Measurements from ENCODE around the gene LEKR1. TPM values are rescaled to one million over a fixed set of nuclear protein-coding genes. Genes with fewer than 3 reads are reported as not detected.

LEKR1 gene
- total RNA-seq, 1 experiment from 2014 or later, result 0.90 TPM

DNA sequence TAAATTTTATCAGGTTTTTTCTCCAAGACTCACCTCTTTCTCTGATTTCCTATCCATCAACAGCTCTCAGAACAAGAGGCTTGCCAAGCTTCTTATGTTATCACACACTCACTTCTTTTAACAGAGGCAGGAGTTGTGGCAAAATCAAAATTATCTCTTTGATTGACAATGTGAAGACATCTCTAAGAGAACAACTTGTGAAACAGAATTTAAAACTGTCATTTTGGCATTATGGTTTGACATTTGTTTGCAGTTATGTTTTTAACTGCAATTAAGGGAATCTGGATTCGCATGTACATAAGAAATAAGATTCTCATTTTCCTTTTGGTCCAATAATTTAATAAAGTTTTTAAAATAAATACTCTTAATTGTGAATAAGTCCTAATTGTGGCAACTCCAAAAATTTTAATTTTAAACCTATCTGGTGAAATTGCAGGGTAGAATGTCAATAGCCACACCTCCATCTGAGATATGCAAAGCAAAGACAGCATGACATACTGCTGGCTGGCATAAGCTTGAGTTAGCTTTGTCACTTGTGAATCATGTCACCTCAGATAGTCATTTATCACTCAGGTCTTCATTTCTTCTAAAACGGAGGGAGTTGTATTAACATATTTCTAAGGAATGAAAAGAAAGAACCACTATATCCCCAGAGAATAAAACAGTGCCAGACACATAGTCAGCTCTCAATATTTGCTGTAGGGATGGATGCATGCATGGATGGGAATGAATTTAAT lies 175.2 kb downstream of the LEKR1 start:
- TF ChIP-seq, protein P1, sequence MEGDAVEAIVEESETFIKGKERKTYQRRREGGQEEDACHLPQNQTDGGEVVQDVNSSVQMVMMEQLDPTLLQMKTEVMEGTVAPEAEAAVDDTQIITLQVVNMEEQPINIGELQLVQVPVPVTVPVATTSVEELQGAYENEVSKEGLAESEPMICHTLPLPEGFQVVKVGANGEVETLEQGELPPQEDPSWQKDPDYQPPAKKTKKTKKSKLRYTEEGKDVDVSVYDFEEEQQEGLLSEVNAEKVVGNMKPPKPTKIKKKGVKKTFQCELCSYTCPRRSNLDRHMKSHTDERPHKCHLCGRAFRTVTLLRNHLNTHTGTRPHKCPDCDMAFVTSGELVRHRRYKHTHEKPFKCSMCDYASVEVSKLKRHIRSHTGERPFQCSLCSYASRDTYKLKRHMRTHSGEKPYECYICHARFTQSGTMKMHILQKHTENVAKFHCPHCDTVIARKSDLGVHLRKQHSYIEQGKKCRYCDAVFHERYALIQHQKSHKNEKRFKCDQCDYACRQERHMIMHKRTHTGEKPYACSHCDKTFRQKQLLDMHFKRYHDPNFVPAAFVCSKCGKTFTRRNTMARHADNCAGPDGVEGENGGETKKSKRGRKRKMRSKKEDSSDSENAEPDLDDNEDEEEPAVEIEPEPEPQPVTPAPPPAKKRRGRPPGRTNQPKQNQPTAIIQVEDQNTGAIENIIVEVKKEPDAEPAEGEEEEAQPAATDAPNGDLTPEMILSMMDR (conservative IDR thresholded peaks at IDR 0.05; ENCODE audit: low read depth, low read length), result no peak
- no peak for TF ChIP-seq EZH2 (IDR thresholded peaks at IDR 0.05; ENCODE audit: borderline replicate concordance, low read depth, low read length, poor library complexity, severe bottlenecking)
- H3K27me3 ChIP-seq (replicated peaks; ENCODE audit: insufficient read depth, low read depth, low read length, poor library complexity), result no peaks in the 10 kb centered on the region

DNA sequence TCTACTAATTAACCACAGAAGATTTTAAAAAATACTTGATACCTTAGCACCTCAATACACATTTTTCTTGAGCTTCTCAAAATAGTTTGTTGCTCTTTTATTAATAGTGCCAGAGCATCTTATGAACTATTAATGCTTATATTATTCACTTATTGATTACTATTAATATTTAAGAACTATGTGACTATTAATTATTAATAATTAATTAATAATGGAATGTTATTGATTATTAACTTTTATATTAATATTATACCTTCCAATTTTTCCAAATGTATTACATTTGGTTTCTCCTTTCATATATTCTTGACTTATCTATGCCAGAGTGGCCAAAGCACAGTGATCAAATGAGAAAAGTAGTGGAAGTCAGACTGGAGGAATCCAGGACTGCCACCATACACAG lies 195.5 kb downstream of the LEKR1 start:
- no peak for DNase-seq (ENCODE audit: low spot score)
- TF ChIP-seq, protein P1 (conservative IDR thresholded peaks at IDR 0.05; ENCODE audit: low read depth, low read length), result no peak
- TF ChIP-seq EZH2 (IDR thresholded peaks at IDR 0.05; ENCODE audit: borderline replicate concordance, low read depth, low read length, poor library complexity, severe bottlenecking), result no peak
- H3K27me3 ChIP-seq (replicated peaks; ENCODE audit: insufficient read depth, low read depth, low read length, poor library complexity), result no peaks in the 10 kb centered on the region
- intact Hi-C loops (cut with micrococcal nuclease; ENCODE audit: unreplicated experiment), result no loop called here
- no peak overlapping the region for H3K27ac ChIP-seq (ENCODE audit: low read depth, low read length, poor library complexity, severe bottlenecking)
- CTCF ChIA-PET, result no interaction called here
- no peak overlapping the region for H3K4me3 ChIP-seq (ENCODE audit: low read depth, low read length, poor library complexity, severe bottlenecking)
- POLR2A ChIA-PET (ENCODE audit: low non-redundant PET), result no interaction called here
- H3K4me1 ChIP-seq (ENCODE audit: insufficient read depth, low read length, poor library complexity, severe bottlenecking), result no peaks in the 10 kb centered on the region
- no peaks in the 10 kb centered on the region for H3K36me3 ChIP-seq (ENCODE audit: insufficient read depth, low read length, poor library complexity, severe bottlenecking)
- no TSS peak for BruUV-seq (replicated peaks)
- no peaks in the 10 kb centered on the region for H3K9me3 ChIP-seq (ENCODE audit: low read depth, low read length, poor library complexity, severe bottlenecking)

More for the DNA sequence above, 175.2 kb downstream of the LEKR1 start:
- Histone ChIP-seq H3K4me1 (ENCODE audit: insufficient read depth, low read length, poor library complexity, severe bottlenecking) (no peaks in the 10 kb centered on the region), H3K27ac (ENCODE audit: low read depth, low read length, poor library complexity, severe bottlenecking) (no peak overlapping the region), H3K4me3 (ENCODE audit: low read depth, low read length, poor library complexity, severe bottlenecking) (no peak overlapping the region), H3K9me3 (ENCODE audit: low read depth, low read length, poor library complexity, severe bottlenecking) (no peaks in the 10 kb centered on the region), H3K36me3 (ENCODE audit: insufficient read depth, low read length, poor library complexity, severe bottlenecking) (no peaks in the 10 kb centered on the region)
- DNase-seq (ENCODE audit: low spot score), result no peak
- BruUV-seq (replicated peaks), result no TSS peak
- intact Hi-C loops (cut with micrococcal nuclease; ENCODE audit: unreplicated experiment), result no loop called here
- POLR2A ChIA-PET (ENCODE audit: low non-redundant PET), result no interaction called here
- CTCF ChIA-PET, result no interaction called here

DNA sequence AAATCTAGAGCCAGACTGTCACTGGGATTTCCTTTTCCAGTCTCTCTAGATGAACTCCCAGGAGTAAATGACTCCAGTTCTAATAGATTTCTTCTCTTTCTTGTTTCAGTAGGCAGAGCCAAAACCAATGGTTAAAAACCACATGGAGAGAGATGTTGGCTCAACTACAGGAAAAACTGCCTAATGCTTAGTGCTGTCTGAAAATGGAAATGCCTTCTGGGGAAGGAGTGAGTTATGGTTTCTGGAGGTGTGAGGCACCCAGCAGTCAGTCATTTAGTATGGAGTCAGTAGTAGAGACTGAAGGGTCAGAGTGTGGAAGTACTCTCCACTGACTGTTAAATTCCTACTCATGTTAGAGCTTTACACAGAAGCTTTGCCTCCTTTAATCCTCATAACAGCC lies 197.1 kb downstream of the LEKR1 start:
- intact Hi-C loops (cut with micrococcal nuclease; ENCODE audit: unreplicated experiment), result no loop called here

More for the DNA sequence above, 197.1 kb downstream of the LEKR1 start:
- H3K27ac ChIP-seq (ENCODE audit: low read depth, low read length, poor library complexity, severe bottlenecking), result no peak overlapping the region
- H3K27me3 ChIP-seq (replicated peaks; ENCODE audit: insufficient read depth, low read depth, low read length, poor library complexity), result no peaks in the 10 kb centered on the region
- no peak for DNase-seq (ENCODE audit: low spot score)
- H3K4me1 ChIP-seq (ENCODE audit: insufficient read depth, low read length, poor library complexity, severe bottlenecking), result no peaks in the 10 kb centered on the region
- no TSS peak for BruUV-seq (replicated peaks)
- H3K9me3 ChIP-seq (ENCODE audit: low read depth, low read length, poor library complexity, severe bottlenecking), result no peaks in the 10 kb centered on the region
- CTCF ChIA-PET, result no interaction called here
- H3K4me3 ChIP-seq (ENCODE audit: low read depth, low read length, poor library complexity, severe bottlenecking), result no peak overlapping the region
- POLR2A ChIA-PET (ENCODE audit: low non-redundant PET), result no interaction called here
- TF ChIP-seq EZH2 (IDR thresholded peaks at IDR 0.05; ENCODE audit: borderline replicate concordance, low read depth, low read length, poor library complexity, severe bottlenecking), result no peak
- TF ChIP-seq, protein P1 (conservative IDR thresholded peaks at IDR 0.05; ENCODE audit: low read depth, low read length), result no peak
- H3K36me3 ChIP-seq (ENCODE audit: insufficient read depth, low read length, poor library complexity, severe bottlenecking), result no peaks in the 10 kb centered on the region

All from A673 (cell line).